Right lobe of liver (tissue), 4 donors: ENCODE data around the gene RALGAPB.

Experiments
- POLR2A ChIP-seq: fragments of 450-650 bp; IDR thresholded peaks from one replicate; pipeline ENCODE4 v1.6.1; 2017; ENCODE audit warnings: antibody characterized with exemption, mild to moderate bottlenecking
- TF ChIP-seq, protein P1 (sequence below), 4 donors: fragments of 200-600 bp in 3 of 4; fragments of 450-650 bp in 1 of 4; IDR thresholded peaks; one replicate each; pipeline versions ENCODE4 v1.5.1 to v1.8.0; 2016 to 2022; ENCODE audit warnings: antibody characterized with exemption in 4 of 4, mild to moderate bottlenecking in 2 of 4
- donor health status: DM: no; HTN: no; CAD: no.
- donor health status: DM: no; HTN: no; CAD: no.
- donor health status: DM: no; HTN: yes; CAD: no.

- TF ChIP-seq POLR2A = no peak
- TF ChIP-seq, protein P1, sequence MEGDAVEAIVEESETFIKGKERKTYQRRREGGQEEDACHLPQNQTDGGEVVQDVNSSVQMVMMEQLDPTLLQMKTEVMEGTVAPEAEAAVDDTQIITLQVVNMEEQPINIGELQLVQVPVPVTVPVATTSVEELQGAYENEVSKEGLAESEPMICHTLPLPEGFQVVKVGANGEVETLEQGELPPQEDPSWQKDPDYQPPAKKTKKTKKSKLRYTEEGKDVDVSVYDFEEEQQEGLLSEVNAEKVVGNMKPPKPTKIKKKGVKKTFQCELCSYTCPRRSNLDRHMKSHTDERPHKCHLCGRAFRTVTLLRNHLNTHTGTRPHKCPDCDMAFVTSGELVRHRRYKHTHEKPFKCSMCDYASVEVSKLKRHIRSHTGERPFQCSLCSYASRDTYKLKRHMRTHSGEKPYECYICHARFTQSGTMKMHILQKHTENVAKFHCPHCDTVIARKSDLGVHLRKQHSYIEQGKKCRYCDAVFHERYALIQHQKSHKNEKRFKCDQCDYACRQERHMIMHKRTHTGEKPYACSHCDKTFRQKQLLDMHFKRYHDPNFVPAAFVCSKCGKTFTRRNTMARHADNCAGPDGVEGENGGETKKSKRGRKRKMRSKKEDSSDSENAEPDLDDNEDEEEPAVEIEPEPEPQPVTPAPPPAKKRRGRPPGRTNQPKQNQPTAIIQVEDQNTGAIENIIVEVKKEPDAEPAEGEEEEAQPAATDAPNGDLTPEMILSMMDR (IDR thresholded peaks at IDR 0.05) = no peak
These were observed 64.5 kb downstream of the RALGAPB start for GRCh38 chr20:38537176-38537575.
